ENCODE data around the gene CPVL.

- no peak for TF ChIP-seq CTCF (conservative IDR thresholded peaks at IDR 0.05 in 1 of 2, IDR thresholded peaks at IDR 0.05 in 1 of 2; ENCODE audit: extremely low read depth in 1 of 2, insufficient read depth in 1 of 2, low read depth in 1 of 2, low read length in 2 of 2)
- TF ChIP-seq EZH2 (IDR thresholded peaks at IDR 0.05; ENCODE audit: borderline replicate concordance, low read length) = no peak
These were observed 17.5 kb upstream of the CPVL start for GRCh38 chr7:29163854-29164253.
